Measurements from ENCODE around the gene ACSL1. TPM values are rescaled to one million over a fixed set of nuclear protein-coding genes. Genes with fewer than 3 reads are reported as not detected.

Gene ACSL1
- total RNA-seq, 1 donor from 2014 or later, result 6.4 TPM

DNA sequence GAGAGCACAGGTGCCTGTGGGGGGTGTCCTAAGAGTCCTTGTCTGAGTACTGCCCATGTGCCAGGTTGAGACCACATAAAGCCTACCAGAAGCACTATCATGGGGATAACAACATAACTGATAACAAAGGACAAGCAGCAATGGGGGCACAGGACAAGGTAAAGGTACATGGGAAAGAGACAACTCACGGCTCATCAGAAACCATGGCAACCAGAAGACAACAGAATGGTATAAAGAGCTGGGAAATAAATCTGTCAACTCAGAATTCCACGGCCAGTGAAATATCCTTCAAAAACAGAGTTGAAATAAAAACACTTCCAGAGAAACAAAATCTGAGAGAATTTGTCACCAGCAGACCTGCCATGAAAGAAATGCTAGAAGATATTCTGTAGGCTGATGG is 111.9 kb downstream of the ACSL1 start:
- no peak for DNase-seq (ENCODE audit: low spot score, unreplicated experiment)
- Mint-ChIP-seq H3K9me3 (ENCODE audit: low read depth) (no peaks in the 10 kb centered on the region), H3K4me3 (ENCODE audit: low read depth) (no peak overlapping the region), H3K27ac (no peak overlapping the region), H3K36me3 (ENCODE audit: insufficient read depth) (peaks cover 22% of the 10 kb centered on the region), H3K27me3 (no peaks in the 10 kb centered on the region), H3K4me1 (ENCODE audit: low read depth) (no peaks in the 10 kb centered on the region)
- TF ChIP-seq CTCF (IDR thresholded peaks at IDR 0.05; ENCODE audit: unreplicated experiment), result no peak

- DNase-seq (ENCODE audit: low spot score, unreplicated experiment), result no peak
- Mint-ChIP-seq H3K27me3 (no peaks in the 10 kb centered on the region), H3K4me1 (ENCODE audit: low read depth) (no peaks in the 10 kb centered on the region), H3K36me3 (ENCODE audit: insufficient read depth) (peaks cover 23% of the 10 kb centered on the region), H3K27ac (no peak overlapping the region), H3K4me3 (ENCODE audit: low read depth) (no peak overlapping the region), H3K9me3 (ENCODE audit: low read depth) (no peaks in the 10 kb centered on the region)
- no peak for TF ChIP-seq CTCF (IDR thresholded peaks at IDR 0.05; ENCODE audit: unreplicated experiment)
Measured at GRCh38 chr4:184712322-184712721, 113.4 kb downstream of the ACSL1 start.

DNA sequence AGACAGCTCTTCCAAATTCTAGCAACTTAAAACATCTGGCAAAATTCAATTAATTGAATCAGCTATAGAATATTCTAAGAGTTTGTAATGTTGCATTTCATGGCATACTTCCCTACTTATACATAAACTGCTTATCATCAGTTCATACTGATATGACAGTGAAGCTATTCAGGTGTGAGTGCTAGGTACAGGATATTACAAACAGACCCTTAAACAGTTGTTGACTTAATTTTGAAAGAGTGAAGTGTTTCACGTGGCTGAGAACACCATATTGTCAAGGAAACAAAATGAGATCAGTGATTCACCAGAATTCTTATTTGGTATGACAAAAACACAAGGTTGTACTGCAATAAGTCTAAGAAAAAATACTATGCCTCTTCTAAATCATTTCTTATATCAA is 119.3 kb downstream of the ACSL1 start:
- Mint-ChIP-seq H3K27me3 (no peaks in the 10 kb centered on the region), H3K4me3 (ENCODE audit: low read depth) (no peak overlapping the region), H3K36me3 (ENCODE audit: insufficient read depth) (peaks cover 26% of the 10 kb centered on the region), H3K27ac (no peak overlapping the region), H3K4me1 (ENCODE audit: low read depth) (peaks cover 3% of the 10 kb centered on the region), H3K9me3 (ENCODE audit: low read depth) (no peaks in the 10 kb centered on the region)
- no peak for TF ChIP-seq CTCF (IDR thresholded peaks at IDR 0.05; ENCODE audit: unreplicated experiment)
- no peak for DNase-seq (ENCODE audit: low spot score, unreplicated experiment)

DNA sequence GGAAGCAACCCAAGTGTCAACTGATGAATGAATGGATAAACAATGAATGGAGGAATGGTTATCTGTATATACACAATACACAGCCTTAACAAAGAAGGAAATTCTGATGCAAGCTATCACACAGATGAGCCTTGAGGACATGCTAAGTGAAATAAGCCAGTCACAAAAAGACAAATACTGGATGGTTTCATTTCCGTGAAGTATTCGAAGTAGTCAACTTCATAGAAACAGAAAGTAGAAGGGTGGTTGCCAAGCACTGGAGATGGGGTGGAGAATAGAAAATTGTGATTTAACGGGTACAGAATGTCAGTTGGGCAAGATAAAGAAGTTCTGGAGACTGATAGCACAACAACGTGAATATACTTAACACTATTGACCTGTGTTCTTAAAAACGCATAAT is 120.1 kb downstream of the ACSL1 start:
- no peaks in the 10 kb centered on the region for H3K27me3 Mint-ChIP-seq
- no peak overlapping the region for H3K4me3 Mint-ChIP-seq (ENCODE audit: low read depth)
- no peaks in the 10 kb centered on the region for H3K9me3 Mint-ChIP-seq (ENCODE audit: low read depth)
- TF ChIP-seq CTCF (IDR thresholded peaks at IDR 0.05; ENCODE audit: unreplicated experiment), result no peak
- peaks cover 28% of the 10 kb centered on the region for H3K36me3 Mint-ChIP-seq (ENCODE audit: insufficient read depth)
- H3K4me1 Mint-ChIP-seq (ENCODE audit: low read depth), result peaks cover 3% of the 10 kb centered on the region
- no peak for DNase-seq (ENCODE audit: low spot score, unreplicated experiment)
- H3K27ac Mint-ChIP-seq, result no peak overlapping the region

Small RNAs within 50 kb of the gene (microRNA-seq; reads per million reads assigned to microRNA genes)
- not detected for gene MIR3945 (ENCODE audit: borderline number of aligned reads, unreplicated experiment)

Other genes with a start within 250 kb of the ACSL1 start
- 29.6 and 33.9 TPM in 2 replicates for gene CASP3, start 176.5 kb downstream of the ACSL1 start, total RNA-seq
- gene PRIMPOL, start 176.2 kb downstream of the ACSL1 start, total RNA-seq, result 17.4 and 19.0 TPM in 2 replicates
- 39.2 and 39.7 TPM in 2 replicates for gene CENPU, start 91.9 kb downstream of the ACSL1 start, total RNA-seq
- gene HELT, start 192.5 kb upstream of the ACSL1 start, total RNA-seq, result not detected in 2 replicates